Fibroblast of lung (primary cell): ENCODE results near the gene SPINT2. TPM values are rescaled to one million over a fixed set of nuclear protein-coding genes. Genes with fewer than 3 reads are reported as not detected.

ENCODE experiments used
- DNase-seq, 2 donors: peaks; one replicate each; pipeline versions ENCODE4 v3.0.0 to v3.0.0-alpha.2; 2010; ENCODE audit warnings: low read depth in 2 of 2
- H2AFZ ChIP-seq: 2 replicates; pipeline ENCODE4 v1.5.1; 2012; ENCODE audit warnings: low read length, control low read depth, inconsistent platforms
- H3K27ac ChIP-seq: 2 replicates; pipeline ENCODE4 v1.5.1; 2011; ENCODE audit warnings: low read length, control low read depth; ENCODE audit not compliant: insufficient read depth
- H3K27me3 ChIP-seq: 2 replicates; pipeline ENCODE4 v1.5.1; 2011; ENCODE audit warnings: mild to moderate bottlenecking, low read length; ENCODE audit not compliant: control insufficient read depth, insufficient read depth
- H3K36me3 ChIP-seq: 2 replicates; pipeline ENCODE4 v1.5.1; 2011; ENCODE audit warnings: low read length; ENCODE audit not compliant: control insufficient read depth, insufficient read depth
- H3K4me1 ChIP-seq: 2 replicates; pipeline ENCODE4 v1.5.1; 2011; ENCODE audit warnings: low read length; ENCODE audit not compliant: control insufficient read depth, insufficient read depth; ENCODE audit errors: extremely low read depth
- H3K4me2 ChIP-seq: 2 replicates; pipeline ENCODE4 v1.5.1; 2011; ENCODE audit warnings: low read length, control low read depth; ENCODE audit not compliant: insufficient read depth; ENCODE audit errors: extremely low read depth
- H3K4me3 ChIP-seq, 4 experiments: fragments of 200-600 bp in 1 of 4; sonication (generic) in 1 of 4; replicated peaks in 1 of 4; 2 replicates each; pipeline ENCODE4 v1.5.1; 2011 to 2016; ENCODE audit warnings: low read length in 4 of 4, low read depth in 3 of 4, mild to moderate bottlenecking in 3 of 4, control low read depth in 2 of 4, inconsistent platforms in 1 of 4, mixed read lengths in 1 of 4; ENCODE audit not compliant: insufficient read depth in 1 of 4; ENCODE audit errors: control extremely low read depth in 1 of 4
- H3K79me2 ChIP-seq: 2 replicates; pipeline ENCODE4 v1.5.1; 2012; ENCODE audit warnings: mild to moderate bottlenecking, low read length, inconsistent platforms; ENCODE audit not compliant: control insufficient read depth, insufficient read depth
- H3K9ac ChIP-seq: 2 replicates; pipeline ENCODE4 v1.5.1; 2011; ENCODE audit warnings: mild to moderate bottlenecking, low read length, control low read depth; ENCODE audit not compliant: insufficient read depth
- H3K9me3 ChIP-seq: 2 replicates; pipeline ENCODE4 v1.5.1; 2012; ENCODE audit warnings: low read depth, low read length; ENCODE audit not compliant: control insufficient read depth, insufficient read depth
- H4K20me1 ChIP-seq: 2 replicates; pipeline ENCODE4 v1.5.1; 2011; ENCODE audit warnings: low read length; ENCODE audit not compliant: control insufficient read depth, insufficient read depth; ENCODE audit errors: extremely low read depth
- EZH2 ChIP-seq: IDR thresholded peaks from 2 replicates; pipeline ENCODE4 v1.5.1; 2012; ENCODE audit warnings: low read length, control low read depth, mild to moderate bottlenecking; ENCODE audit errors: missing control alignments
- polyA plus RNA-seq, 2 donors: library from polyadenylated mRNA; depleted of rRNA in 1 of 2; stranded (reverse) in 1 of 2; unstranded in 1 of 2; fragments of >200 nt; gene quantifications; 2 replicates each; pipeline ENCODE4 v1.2.1, GENCODE V29; 2011 to 2012; ENCODE audit warnings: missing spikeins in 1 of 2
- total RNA-seq: library from RNA; depleted of rRNA; stranded (reverse); fragments of >200 nt; gene quantifications from 2 replicates; pipeline ENCODE4 v1.2.1, GENCODE V29; 2014
- TF ChIP-seq, protein P1 (sequence below), 2 donors: IDR thresholded peaks in 1 of 2; conservative IDR thresholded peaks in 1 of 2; 1 replicate in 1 of 2; 2 replicates in 1 of 2; pipeline ENCODE4 v1.5.1; 2011 to 2012; ENCODE audit warnings: low read length in 2 of 2, control low read depth in 1 of 2, inconsistent platforms in 1 of 2, low read depth in 1 of 2, mild to moderate bottlenecking in 1 of 2

Gene SPINT2
- total and polyA plus RNA-seq, 2 donors (not counting 1 experiment from before 2014, with no cell fraction given) = 4.5 to 4.6 TPM

- Histone ChIP-seq H3K27ac (peak overlapping the region; percentile 17), H3K79me2 (peaks cover 22% of the 10 kb centered on the region), H3K4me1 (peaks cover 21% of the 10 kb centered on the region), H3K4me2 (peak overlapping the region; percentile 17), H3K9ac (peak overlapping the region; percentile 36), H2AFZ (no peak overlapping the region), H4K20me1 (no peaks in the 10 kb centered on the region), H3K36me3 (no peaks in the 10 kb centered on the region), H3K27me3 (no peaks in the 10 kb centered on the region), H3K9me3 (no peaks in the 10 kb centered on the region), H3K4me3 (no peak overlapping the region)
- TF ChIP-seq EZH2 = no peak
- TF ChIP-seq, protein P1, sequence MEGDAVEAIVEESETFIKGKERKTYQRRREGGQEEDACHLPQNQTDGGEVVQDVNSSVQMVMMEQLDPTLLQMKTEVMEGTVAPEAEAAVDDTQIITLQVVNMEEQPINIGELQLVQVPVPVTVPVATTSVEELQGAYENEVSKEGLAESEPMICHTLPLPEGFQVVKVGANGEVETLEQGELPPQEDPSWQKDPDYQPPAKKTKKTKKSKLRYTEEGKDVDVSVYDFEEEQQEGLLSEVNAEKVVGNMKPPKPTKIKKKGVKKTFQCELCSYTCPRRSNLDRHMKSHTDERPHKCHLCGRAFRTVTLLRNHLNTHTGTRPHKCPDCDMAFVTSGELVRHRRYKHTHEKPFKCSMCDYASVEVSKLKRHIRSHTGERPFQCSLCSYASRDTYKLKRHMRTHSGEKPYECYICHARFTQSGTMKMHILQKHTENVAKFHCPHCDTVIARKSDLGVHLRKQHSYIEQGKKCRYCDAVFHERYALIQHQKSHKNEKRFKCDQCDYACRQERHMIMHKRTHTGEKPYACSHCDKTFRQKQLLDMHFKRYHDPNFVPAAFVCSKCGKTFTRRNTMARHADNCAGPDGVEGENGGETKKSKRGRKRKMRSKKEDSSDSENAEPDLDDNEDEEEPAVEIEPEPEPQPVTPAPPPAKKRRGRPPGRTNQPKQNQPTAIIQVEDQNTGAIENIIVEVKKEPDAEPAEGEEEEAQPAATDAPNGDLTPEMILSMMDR (conservative IDR thresholded peaks at IDR 0.05 in 1 of 2, IDR thresholded peaks at IDR 0.05 in 1 of 2; ENCODE audit: low read depth in 1 of 2, low read length in 2 of 2) = no peak
- peak in 1 of 2 donors; percentile 74 for DNase-seq
Measured at GRCh38 chr19:38250821-38251563, 13.4 kb upstream of the SPINT2 start.

GRCh38 chr19:38251564-38252051 is 12.8 kb upstream of the SPINT2 start:
- peaks cover 23% of the 10 kb centered on the region for H3K79me2 ChIP-seq
- H3K27ac ChIP-seq = peak overlapping the region; percentile 17
- H3K36me3 ChIP-seq = no peaks in the 10 kb centered on the region
- H3K9me3 ChIP-seq = no peaks in the 10 kb centered on the region
- H3K4me2 ChIP-seq = peak overlapping the region; percentile 17
- TF ChIP-seq, protein P1 (conservative IDR thresholded peaks at IDR 0.05 in 1 of 2, IDR thresholded peaks at IDR 0.05 in 1 of 2; ENCODE audit: low read depth in 1 of 2, low read length in 2 of 2) = no peak
- TF ChIP-seq EZH2 = no peak
- H3K9ac ChIP-seq = peak overlapping the region; percentile 36
- no peak overlapping the region for H3K4me3 ChIP-seq
- H3K27me3 ChIP-seq = no peaks in the 10 kb centered on the region
- H4K20me1 ChIP-seq = no peaks in the 10 kb centered on the region
- peaks cover 17% of the 10 kb centered on the region for H3K4me1 ChIP-seq
- peak in 1 of 2 donors; percentile 41 for DNase-seq
- H2AFZ ChIP-seq = peak overlapping the region; percentile 40

DNA sequence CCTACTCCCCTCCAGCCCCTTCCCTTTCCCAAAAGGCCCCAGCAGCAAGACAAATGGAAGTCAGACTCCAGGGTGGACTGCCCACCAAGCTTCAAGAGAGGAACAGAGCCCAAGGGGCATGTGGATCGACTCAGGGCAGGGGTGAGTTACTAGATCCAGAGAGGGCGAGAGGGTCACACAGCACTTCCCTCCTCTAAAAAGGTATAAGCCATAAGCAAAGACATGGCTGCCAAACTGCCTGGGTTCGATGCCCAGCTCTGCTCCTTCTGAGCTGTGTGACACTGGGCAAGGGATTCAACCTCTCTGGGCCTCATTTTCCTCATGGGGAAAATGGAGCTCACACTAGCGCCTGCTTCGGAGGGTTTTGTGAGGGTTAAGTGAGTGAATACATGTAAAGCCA is 12.0 kb upstream of the SPINT2 start:
- Histone ChIP-seq H3K36me3 (no peaks in the 10 kb centered on the region), H2AFZ (no peak overlapping the region), H3K9me3 (no peaks in the 10 kb centered on the region), H3K4me2 (no peak overlapping the region), H3K9ac (no peak overlapping the region), H3K4me1 (peaks cover 16% of the 10 kb centered on the region), H3K27me3 (no peaks in the 10 kb centered on the region), H3K79me2 (peaks cover 23% of the 10 kb centered on the region), H3K27ac (peak overlapping the region; percentile 12), H3K4me3 (no peak overlapping the region), H4K20me1 (no peaks in the 10 kb centered on the region)
- no peak for DNase-seq
- TF ChIP-seq, protein P1 (conservative IDR thresholded peaks at IDR 0.05 in 1 of 2, IDR thresholded peaks at IDR 0.05 in 1 of 2; ENCODE audit: low read depth in 1 of 2, low read length in 2 of 2) = no peak
- no peak for TF ChIP-seq EZH2
